H9 (cell line): ENCODE measurements around the gene ATP5PF. TPM values are rescaled to one million over a fixed set of nuclear protein-coding genes. Genes with fewer than 3 reads are reported as not detected.

ENCODE experiments used
- DNase-seq: peaks from one replicate; pipeline ENCODE4 v3.0.0-alpha.2; 2017
- H2AFZ ChIP-seq: one replicate; pipeline ENCODE4 v1.6.1; 2013; ENCODE audit warnings: mild to moderate bottlenecking, low read length, control low read depth, moderate library complexity
- H2AK5ac ChIP-seq: 2 replicates; pipeline ENCODE4 v1.6.1; 2013; ENCODE audit warnings: low read length, control low read depth, mixed read lengths; ENCODE audit not compliant: insufficient read length
- H2BK120ac ChIP-seq: one replicate; pipeline ENCODE4 v1.6.1; 2013; ENCODE audit warnings: low read depth, mild to moderate bottlenecking, low read length, control low read depth, inconsistent platforms; ENCODE audit not compliant: poor library complexity, severe bottlenecking
- H2BK12ac ChIP-seq: 2 replicates; pipeline ENCODE4 v1.6.1; 2013; ENCODE audit warnings: low read length, control low read depth, mixed read lengths, low read depth; ENCODE audit not compliant: insufficient read length
- H2BK15ac ChIP-seq: 2 replicates; pipeline ENCODE4 v1.6.1; 2013; ENCODE audit warnings: low read depth, low read length, control low read depth
- H2BK20ac ChIP-seq: one replicate; pipeline ENCODE4 v1.6.1; 2013; ENCODE audit warnings: low read depth, mild to moderate bottlenecking, low read length, control low read depth, inconsistent platforms; ENCODE audit not compliant: poor library complexity, severe bottlenecking
- H2BK5ac ChIP-seq: 2 replicates; pipeline ENCODE4 v1.6.1; 2013; ENCODE audit warnings: low read length, control low read depth, mixed read lengths; ENCODE audit not compliant: insufficient read length
- H3K14ac ChIP-seq: 2 replicates; pipeline ENCODE4 v1.6.1; 2013; ENCODE audit warnings: low read length, control low read depth; ENCODE audit not compliant: insufficient read depth
- H3K18ac ChIP-seq: 2 replicates; pipeline ENCODE4 v1.6.1; 2013; ENCODE audit warnings: low read depth, mild to moderate bottlenecking, mixed read lengths, low read length, control low read depth; ENCODE audit not compliant: insufficient read length
- H3K23ac ChIP-seq: 2 replicates; pipeline ENCODE4 v1.6.1; 2013; ENCODE audit warnings: low read length, control low read depth, mixed read lengths, low read depth; ENCODE audit not compliant: insufficient read length
- H3K23me2 ChIP-seq: 2 replicates; pipeline ENCODE4 v1.6.1; 2013; ENCODE audit warnings: low read depth, mild to moderate bottlenecking, mixed read lengths, low read length, control low read depth; ENCODE audit not compliant: insufficient read length, poor library complexity, severe bottlenecking
- H3K27ac ChIP-seq: 2 replicates; pipeline ENCODE4 v1.5.1; 2013; ENCODE audit warnings: low read length, control low read depth, mixed read lengths, low read depth; ENCODE audit not compliant: insufficient read length
- H3K27me3 ChIP-seq: 2 replicates; pipeline ENCODE4 v1.6.1; 2013; ENCODE audit warnings: low read length, control low read depth, inconsistent platforms; ENCODE audit not compliant: insufficient read depth
- H3K4ac ChIP-seq: 2 replicates; pipeline ENCODE4 v1.6.1; 2013; ENCODE audit warnings: low read depth, mild to moderate bottlenecking, control low read depth, inconsistent platforms, low read length, moderate library complexity
- H3K4me1 ChIP-seq: 2 replicates; pipeline ENCODE4 v1.6.1; 2013; ENCODE audit warnings: low read length, control low read depth, inconsistent platforms; ENCODE audit not compliant: insufficient read depth
- H3K4me2 ChIP-seq: 2 replicates; pipeline ENCODE4 v1.6.1; 2013; ENCODE audit warnings: low read length, control low read depth, mixed read lengths; ENCODE audit not compliant: insufficient read length, insufficient read depth
- H3K56ac ChIP-seq: 2 replicates; pipeline ENCODE4 v1.6.1; 2013; ENCODE audit warnings: low read depth, mild to moderate bottlenecking, mixed read lengths, low read length, control low read depth; ENCODE audit not compliant: insufficient read length
- H3K79me1 ChIP-seq: 2 replicates; pipeline ENCODE4 v1.6.1; 2013; ENCODE audit warnings: low read depth, mild to moderate bottlenecking, moderate library complexity, low read length, control low read depth, inconsistent platforms; ENCODE audit not compliant: insufficient read depth, poor library complexity, severe bottlenecking
- H3K79me2 ChIP-seq: 2 replicates; pipeline ENCODE4 v1.6.1; 2013; ENCODE audit warnings: low read length, control low read depth, inconsistent platforms; ENCODE audit not compliant: insufficient read depth
- H3K9ac ChIP-seq: 2 replicates; pipeline ENCODE4 v1.6.1; 2013; ENCODE audit warnings: low read length, control low read depth, mixed read lengths; ENCODE audit not compliant: insufficient read length; ENCODE audit errors: extremely low read depth
- H3K9me3 ChIP-seq: one replicate; pipeline ENCODE4 v1.6.1; 2013; ENCODE audit warnings: low read depth, low read length, inconsistent platforms; ENCODE audit not compliant: control insufficient read depth
- H3T11ph ChIP-seq: one replicate; pipeline ENCODE4 v1.6.1; 2013; ENCODE audit warnings: mild to moderate bottlenecking, low read length, control low read depth, inconsistent platforms
- H4K20me1 ChIP-seq: one replicate; pipeline ENCODE4 v1.6.1; 2013; ENCODE audit not compliant: control insufficient read depth, insufficient read length, insufficient read depth
- H4K5ac ChIP-seq: 2 replicates; pipeline ENCODE4 v1.6.1; 2013; ENCODE audit warnings: low read depth, mild to moderate bottlenecking, mixed read lengths, low read length, control low read depth; ENCODE audit not compliant: insufficient read length
- H4K8ac ChIP-seq: replicated peaks from 2 replicates; pipeline ENCODE4 v1.6.1; 2013; ENCODE audit warnings: low read length, control low read depth, mixed read lengths, low read depth; ENCODE audit not compliant: insufficient read length
- H4K91ac ChIP-seq: 2 replicates; pipeline ENCODE4 v1.6.1; 2013; ENCODE audit warnings: low read depth, mild to moderate bottlenecking, moderate library complexity, mixed read lengths, low read length, control low read depth; ENCODE audit not compliant: insufficient read length
- H3K27ac Mint-ChIP-seq, 3 experiments: 2 replicates in 2 of 3; 3 replicates in 1 of 3; pipeline ENCODE4 v1.8.0; 2020 to 2021; ENCODE audit warnings: mixed read lengths in 3 of 3, mild to moderate bottlenecking in 1 of 3, moderate library complexity in 1 of 3
- H3K27me3 Mint-ChIP-seq: 2 replicates; pipeline ENCODE4 v1.8.0; 2021; ENCODE audit warnings: low read depth, mild to moderate bottlenecking, moderate library complexity, mixed read lengths
- H3K36me3 Mint-ChIP-seq, 3 experiments: 2 replicates in 2 of 3; 3 replicates in 1 of 3; pipeline ENCODE4 v1.8.0; 2020 to 2021; ENCODE audit warnings: low read depth in 3 of 3, mixed read lengths in 3 of 3; ENCODE audit not compliant: insufficient read depth in 1 of 3
- H3K4me1 Mint-ChIP-seq, 2 experiments: 2 replicates each; pipeline ENCODE4 v1.8.0; 2020; ENCODE audit warnings: mixed read lengths in 2 of 2
- H3K4me3 Mint-ChIP-seq, 2 experiments: 2 replicates in 1 of 2; 3 replicates in 1 of 2; pipeline ENCODE4 v1.8.0; 2020 to 2021; ENCODE audit warnings: mild to moderate bottlenecking in 2 of 2, mixed read lengths in 2 of 2, moderate library complexity in 1 of 2
- H3K9me3 Mint-ChIP-seq, 2 experiments: 2 replicates in 1 of 2; 3 replicates in 1 of 2; pipeline ENCODE4 v1.8.0; 2020; ENCODE audit warnings: mild to moderate bottlenecking in 2 of 2, mixed read lengths in 2 of 2, moderate library complexity in 1 of 2
- WGBS: extraction: QIAGEN DNeasy Blood & Tissue Kit; methylation state at CpG from one replicate; pipeline ENCODE4 v1.1.7; 2013; ENCODE audit warnings: missing lambda C conversion rate, low lambda C conversion rate, mixed read lengths; ENCODE audit not compliant: insufficient read length; ENCODE audit errors: extremely low coverage; 5-methylcytosine and 5-hydroxymethylcytosine counted together
- total RNA-seq: library from RNA; stranded (reverse); gene quantifications from 2 replicates; pipeline ENCODE4 v1.2.1, GENCODE V29; 2021
- TF ChIP-seq, protein P1 (sequence below): fragments of 200-600 bp; sonication (generic); conservative IDR thresholded peaks from 3 replicates; pipeline ENCODE4 v1.8.0; 2021; ENCODE audit warnings: antibody characterized with exemption, mild to moderate bottlenecking

The ATP5PF gene
- total RNA-seq, 1 experiment from 2014 or later, result 143 TPM

GRCh38 chr21:25750085-25750484 is 15.4 kb upstream of the ATP5PF start:
- H4K91ac ChIP-seq, result no peak overlapping the region
- no peak overlapping the region for H3K27ac ChIP-seq
- H3K4ac ChIP-seq, result no peak overlapping the region
- peak overlapping the region in 1 of 3 experiments; percentile 60; a peak in 1 of 7 replicates for H3K27ac Mint-ChIP-seq
- H2AFZ ChIP-seq, result no peak overlapping the region
- H3K9me3 ChIP-seq, result no peaks in the 10 kb centered on the region
- H2BK120ac ChIP-seq, result no peak overlapping the region
- no peak overlapping the region for H3K4me3 Mint-ChIP-seq
- no peak overlapping the region for H4K5ac ChIP-seq
- no peaks in the 10 kb centered on the region for H3K23me2 ChIP-seq
- no peaks in the 10 kb centered on the region for H3K79me1 ChIP-seq
- no peak overlapping the region for H3K14ac ChIP-seq
- no peak for DNase-seq
- no peak overlapping the region for H4K8ac ChIP-seq
- no peak overlapping the region for H3T11ph ChIP-seq
- H3K18ac ChIP-seq, result no peak overlapping the region
- no peak overlapping the region for H2BK15ac ChIP-seq
- no peaks in the 10 kb centered on the region for H4K20me1 ChIP-seq
- no peak overlapping the region for H3K23ac ChIP-seq
- H2BK20ac ChIP-seq, result no peak overlapping the region
- H3K79me2 ChIP-seq, result no peaks in the 10 kb centered on the region
- H3K4me1 ChIP-seq, result no peaks in the 10 kb centered on the region
- H2BK12ac ChIP-seq, result no peak overlapping the region
- H3K27me3 Mint-ChIP-seq, result no peaks in the 10 kb centered on the region
- H3K36me3 Mint-ChIP-seq, result peaks cover 4 to 34% (median 31%) of the 10 kb centered on the region in 3 experiments; a peak in 5 of 7 replicates
- TF ChIP-seq, protein P1, sequence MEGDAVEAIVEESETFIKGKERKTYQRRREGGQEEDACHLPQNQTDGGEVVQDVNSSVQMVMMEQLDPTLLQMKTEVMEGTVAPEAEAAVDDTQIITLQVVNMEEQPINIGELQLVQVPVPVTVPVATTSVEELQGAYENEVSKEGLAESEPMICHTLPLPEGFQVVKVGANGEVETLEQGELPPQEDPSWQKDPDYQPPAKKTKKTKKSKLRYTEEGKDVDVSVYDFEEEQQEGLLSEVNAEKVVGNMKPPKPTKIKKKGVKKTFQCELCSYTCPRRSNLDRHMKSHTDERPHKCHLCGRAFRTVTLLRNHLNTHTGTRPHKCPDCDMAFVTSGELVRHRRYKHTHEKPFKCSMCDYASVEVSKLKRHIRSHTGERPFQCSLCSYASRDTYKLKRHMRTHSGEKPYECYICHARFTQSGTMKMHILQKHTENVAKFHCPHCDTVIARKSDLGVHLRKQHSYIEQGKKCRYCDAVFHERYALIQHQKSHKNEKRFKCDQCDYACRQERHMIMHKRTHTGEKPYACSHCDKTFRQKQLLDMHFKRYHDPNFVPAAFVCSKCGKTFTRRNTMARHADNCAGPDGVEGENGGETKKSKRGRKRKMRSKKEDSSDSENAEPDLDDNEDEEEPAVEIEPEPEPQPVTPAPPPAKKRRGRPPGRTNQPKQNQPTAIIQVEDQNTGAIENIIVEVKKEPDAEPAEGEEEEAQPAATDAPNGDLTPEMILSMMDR, result no peak
- no CpG with 5 or more reads among the region's 6 CpGs for WGBS
- H3K56ac ChIP-seq, result no peak overlapping the region
- no peak overlapping the region for H3K9ac ChIP-seq
- H3K9me3 Mint-ChIP-seq, result no peaks in the 10 kb centered on the region
- no peaks in the 10 kb centered on the region for H3K4me1 Mint-ChIP-seq
- no peak overlapping the region for H2AK5ac ChIP-seq
- H3K27me3 ChIP-seq, result no peaks in the 10 kb centered on the region
- no peak overlapping the region for H3K4me2 ChIP-seq
- no peak overlapping the region for H2BK5ac ChIP-seq
